ENCODE results near the gene ATP5MK. TPM values are rescaled to one million over a fixed set of nuclear protein-coding genes. Genes with fewer than 3 reads are reported as not detected.

The ATP5MK gene
- total and polyA plus RNA-seq, 8 donors = 113 to 488 (median 142) TPM

DNA sequence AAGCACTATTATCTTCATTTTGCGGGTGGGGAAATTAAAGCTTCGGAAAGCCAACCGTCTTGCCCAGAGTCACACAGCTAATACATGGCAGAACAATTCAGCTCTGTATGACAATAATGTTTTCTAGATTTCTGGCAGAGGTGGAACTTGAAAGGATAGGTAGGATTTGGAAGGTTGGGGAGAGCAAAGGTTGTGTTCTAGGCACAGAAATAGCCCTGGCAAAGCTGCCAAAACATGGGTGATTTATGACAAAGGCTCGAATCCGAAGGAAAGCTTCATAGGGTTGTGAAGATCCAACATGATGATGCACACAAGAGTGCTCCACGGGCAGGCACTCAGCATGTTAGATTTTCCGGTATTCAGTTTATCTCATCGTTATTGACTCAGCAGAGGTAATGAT lies 19.3 kb upstream of the ATP5MK start:
- intact Hi-C loops (cut with DNase I) = loop anchor here in 2 of 3 donors (5.0 to 10.0 kb wide), 4 partner anchors 67 to 279 kb away; no protein-coding TSS in a partner anchor
- DNase-seq = no peak
- FAIRE-seq = no peak
- H3K36me3 ChIP-seq = peaks cover 2 to 86% (median 59%) of the 10 kb centered on the region in 3 donors
- H3K4me3 ChIP-seq = no peak overlapping the region
- TF ChIP-seq, protein P1, sequence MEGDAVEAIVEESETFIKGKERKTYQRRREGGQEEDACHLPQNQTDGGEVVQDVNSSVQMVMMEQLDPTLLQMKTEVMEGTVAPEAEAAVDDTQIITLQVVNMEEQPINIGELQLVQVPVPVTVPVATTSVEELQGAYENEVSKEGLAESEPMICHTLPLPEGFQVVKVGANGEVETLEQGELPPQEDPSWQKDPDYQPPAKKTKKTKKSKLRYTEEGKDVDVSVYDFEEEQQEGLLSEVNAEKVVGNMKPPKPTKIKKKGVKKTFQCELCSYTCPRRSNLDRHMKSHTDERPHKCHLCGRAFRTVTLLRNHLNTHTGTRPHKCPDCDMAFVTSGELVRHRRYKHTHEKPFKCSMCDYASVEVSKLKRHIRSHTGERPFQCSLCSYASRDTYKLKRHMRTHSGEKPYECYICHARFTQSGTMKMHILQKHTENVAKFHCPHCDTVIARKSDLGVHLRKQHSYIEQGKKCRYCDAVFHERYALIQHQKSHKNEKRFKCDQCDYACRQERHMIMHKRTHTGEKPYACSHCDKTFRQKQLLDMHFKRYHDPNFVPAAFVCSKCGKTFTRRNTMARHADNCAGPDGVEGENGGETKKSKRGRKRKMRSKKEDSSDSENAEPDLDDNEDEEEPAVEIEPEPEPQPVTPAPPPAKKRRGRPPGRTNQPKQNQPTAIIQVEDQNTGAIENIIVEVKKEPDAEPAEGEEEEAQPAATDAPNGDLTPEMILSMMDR (IDR thresholded peaks at IDR 0.05) = no peak
- H3K9me3 ChIP-seq = no peaks in the 10 kb centered on the region
- 71 to 77% methylated on average over 8 of the region's 8 CpGs for WGBS, 2 donors
- no peaks in the 10 kb centered on the region for H3K4me1 ChIP-seq
- ATAC-seq = no peak
- no peak overlapping the region for H3K27ac ChIP-seq
- no peaks in the 10 kb centered on the region for H3K27me3 ChIP-seq

- ATAC-seq (no peak), FAIRE-seq (no peak), DNase-seq (no peak)
- TF ChIP-seq, protein P1 (IDR thresholded peaks at IDR 0.05) = no peak
- H3K36me3 ChIP-seq = peaks cover 0 to 86% (median 49%) of the 10 kb centered on the region in 3 donors
- no peaks in the 10 kb centered on the region for H3K27me3 ChIP-seq
- no peak overlapping the region for H3K27ac ChIP-seq
- H3K4me3 ChIP-seq = no peak overlapping the region
- no peaks in the 10 kb centered on the region for H3K9me3 ChIP-seq
- intact Hi-C loops (cut with DNase I) = loop anchor here in 2 of 3 donors (5.0 to 10.0 kb wide), 3 partner anchors 64 to 281 kb away; partner anchors contain the start of gene CALHM3 (in 1 of the 2)
- 54 to 55% methylated on average over 2 of the region's 2 CpGs for WGBS, 2 donors
- H3K4me1 ChIP-seq = no peaks in the 10 kb centered on the region
These were observed 17.3 kb upstream of the ATP5MK start for GRCh38 chr10:103413564-103413963.

DNA sequence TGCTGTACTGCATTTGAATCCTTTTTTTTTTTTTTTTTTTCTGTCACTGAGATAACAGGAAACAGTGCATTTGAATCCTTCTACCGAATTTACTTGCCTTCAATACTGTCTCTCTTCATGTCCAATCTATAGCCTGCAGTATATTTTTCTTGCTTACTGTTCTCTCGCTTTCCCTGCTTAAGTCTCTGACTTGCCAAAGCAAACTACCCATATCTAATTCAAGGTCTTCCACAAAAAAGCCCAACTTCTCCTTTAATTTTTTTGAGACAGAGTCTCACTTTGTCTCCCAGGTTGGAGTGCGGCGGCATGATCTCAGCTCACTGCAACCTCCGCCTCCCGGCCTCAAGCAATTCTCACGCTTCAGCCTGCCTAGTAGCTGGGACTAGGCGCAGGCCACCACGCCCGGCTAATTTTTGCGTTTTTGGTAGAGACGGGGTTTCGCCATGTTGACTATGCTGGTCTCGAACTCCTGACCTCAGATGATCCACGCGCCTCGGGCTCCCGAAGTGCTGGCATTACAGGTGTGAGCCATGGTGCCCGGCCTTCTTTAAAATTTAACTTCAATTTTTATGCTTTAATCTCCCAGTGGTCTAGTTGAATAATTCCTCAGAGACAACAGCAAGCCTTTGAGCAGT lies 1.0 kb upstream of the ATP5MK start:
- ATAC-seq (no peak), DNase-seq (peak in 1 of 6 donors; percentile 15), FAIRE-seq (no peak)
- Histone ChIP-seq H3K27ac (no peak overlapping the region), H3K27me3 (no peaks in the 10 kb centered on the region), H3K4me3 (peak overlapping the region; percentile 66 to 92 (median 78)), H3K9me3 (no peaks in the 10 kb centered on the region), H3K36me3 (peaks cover 0 to 23% (median 12%) of the 10 kb centered on the region in 3 donors), H3K4me1 (peaks cover 15 to 25% (median 15%) of the 10 kb centered on the region in 3 donors)
- intact Hi-C loops (cut with DNase I) = no loop called here
- WGBS, 2 donors = 23 to 25% methylated on average over 19 of the region's 19 CpGs
- TF ChIP-seq, protein P1 (IDR thresholded peaks at IDR 0.05) = no peak

DNA sequence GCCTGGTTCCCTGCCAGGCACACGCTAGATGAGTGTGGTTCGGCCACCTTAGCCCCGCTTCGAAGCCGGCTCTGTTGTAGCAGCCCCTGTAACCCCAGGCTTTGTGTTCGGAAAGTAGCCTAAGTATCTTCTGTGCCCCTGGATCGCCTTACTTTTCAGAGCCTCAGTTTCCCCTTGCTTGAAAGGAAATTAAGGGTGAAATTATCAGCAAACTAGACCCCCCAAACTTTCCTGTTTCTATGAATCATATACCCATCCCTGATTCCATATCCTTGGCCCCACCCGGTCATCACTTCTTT lies 463 bp upstream of the ATP5MK start:
- Histone ChIP-seq H3K4me1 (peaks cover 15 to 25% (median 15%) of the 10 kb centered on the region in 3 donors), H3K4me3 (peak overlapping the region; percentile 66 to 92 (median 78)), H3K27me3 (no peaks in the 10 kb centered on the region), H3K9me3 (no peaks in the 10 kb centered on the region), H3K27ac (peak overlapping the region in 1 of 4 donors; percentile 25), H3K36me3 (peaks cover 0 to 22% (median 12%) of the 10 kb centered on the region in 3 donors)
- 1 to 2% methylated on average over 8 of the region's 8 CpGs for WGBS, 2 donors
- no peak for DNase-seq
- ATAC-seq = no peak
- TF ChIP-seq, protein P1 (IDR thresholded peaks at IDR 0.05) = no peak
- no peak for FAIRE-seq
- intact Hi-C loops (cut with DNase I) = no loop called here

DNA sequence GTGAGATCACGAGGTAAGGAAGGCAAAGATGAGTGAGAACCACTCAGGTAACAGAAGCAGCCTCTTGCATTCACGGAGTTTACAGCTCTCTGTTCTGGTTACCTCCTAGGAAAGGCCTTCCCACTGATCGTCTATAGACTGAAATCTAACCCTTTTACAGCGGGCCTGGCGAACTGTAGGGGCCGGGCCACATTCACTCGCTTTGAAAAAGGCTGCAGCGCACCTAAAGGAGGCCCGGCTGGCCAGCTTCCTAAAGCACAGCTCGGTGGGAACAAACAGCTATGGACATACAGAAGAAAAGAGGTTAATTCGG lies 565 bp downstream of the ATP5MK start:
- H3K4me1 ChIP-seq = peaks cover 15 to 25% (median 15%) of the 10 kb centered on the region in 3 donors
- DNase-seq (peak in 1 of 6 donors; percentile 27), FAIRE-seq (no peak), ATAC-seq (peak in 2 of 4 donors; percentile 37 to 41)
- no peaks in the 10 kb centered on the region for H3K9me3 ChIP-seq
- WGBS, 2 donors = 0 to 1% methylated on average over 11 of the region's 11 CpGs
- peak overlapping the region; percentile 36 to 82 (median 69) for H3K27ac ChIP-seq
- intact Hi-C loops (cut with DNase I) = no loop called here
- H3K4me3 ChIP-seq = peak overlapping the region; percentile 66 to 92 (median 78)
- TF ChIP-seq, protein P1 (IDR thresholded peaks at IDR 0.05) = no peak
- H3K36me3 ChIP-seq = peaks cover 0 to 30% (median 12%) of the 10 kb centered on the region in 3 donors
- H3K27me3 ChIP-seq = no peaks in the 10 kb centered on the region
